Omental fat pad (tissue), 4 donors: ENCODE results near the gene HMX1. TPM values are rescaled to one million over a fixed set of nuclear protein-coding genes. Genes with fewer than 3 reads are reported as not detected.

Source experiments
- ATAC-seq: fragments of 150-250 bp; one replicate; pipeline ENCODE4 v1.9.1; 2016; ENCODE audit warnings: mild to moderate bottlenecking, moderate library complexity; ENCODE audit not compliant: low FRiP score
- DNase-seq: peaks from one replicate; pipeline ENCODE4 v3.0.0-alpha.2; 2019; ENCODE audit warnings: low spot score
- total RNA-seq, 4 donors: library from RNA; depleted of rRNA; stranded (reverse); fragments of >200 nt; gene quantifications; one replicate each; pipeline ENCODE4 v1.1.0, GENCODE V29; 2016
- TF ChIP-seq, protein P1 (sequence below), 3 donors: fragments of 450-650 bp; IDR thresholded peaks; one replicate each; pipeline ENCODE4 v1.5.1; 2016 to 2017; ENCODE audit warnings: antibody characterized with exemption in 3 of 3, mild to moderate bottlenecking in 3 of 3, moderate library complexity in 2 of 3

HMX1 gene
- total RNA-seq = not detected

GRCh38 chr4:8871417-8872401, at the start of gene HMX1:
Gene HMX1 (minus strand): TSS chr4:8871839. CDS start chr4:8871614, 225 bp downstream.
- ATAC-seq (peak; percentile 67), DNase-seq (no peak)
- TF ChIP-seq, protein P1, sequence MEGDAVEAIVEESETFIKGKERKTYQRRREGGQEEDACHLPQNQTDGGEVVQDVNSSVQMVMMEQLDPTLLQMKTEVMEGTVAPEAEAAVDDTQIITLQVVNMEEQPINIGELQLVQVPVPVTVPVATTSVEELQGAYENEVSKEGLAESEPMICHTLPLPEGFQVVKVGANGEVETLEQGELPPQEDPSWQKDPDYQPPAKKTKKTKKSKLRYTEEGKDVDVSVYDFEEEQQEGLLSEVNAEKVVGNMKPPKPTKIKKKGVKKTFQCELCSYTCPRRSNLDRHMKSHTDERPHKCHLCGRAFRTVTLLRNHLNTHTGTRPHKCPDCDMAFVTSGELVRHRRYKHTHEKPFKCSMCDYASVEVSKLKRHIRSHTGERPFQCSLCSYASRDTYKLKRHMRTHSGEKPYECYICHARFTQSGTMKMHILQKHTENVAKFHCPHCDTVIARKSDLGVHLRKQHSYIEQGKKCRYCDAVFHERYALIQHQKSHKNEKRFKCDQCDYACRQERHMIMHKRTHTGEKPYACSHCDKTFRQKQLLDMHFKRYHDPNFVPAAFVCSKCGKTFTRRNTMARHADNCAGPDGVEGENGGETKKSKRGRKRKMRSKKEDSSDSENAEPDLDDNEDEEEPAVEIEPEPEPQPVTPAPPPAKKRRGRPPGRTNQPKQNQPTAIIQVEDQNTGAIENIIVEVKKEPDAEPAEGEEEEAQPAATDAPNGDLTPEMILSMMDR (IDR thresholded peaks at IDR 0.05) = no peak

DNA sequence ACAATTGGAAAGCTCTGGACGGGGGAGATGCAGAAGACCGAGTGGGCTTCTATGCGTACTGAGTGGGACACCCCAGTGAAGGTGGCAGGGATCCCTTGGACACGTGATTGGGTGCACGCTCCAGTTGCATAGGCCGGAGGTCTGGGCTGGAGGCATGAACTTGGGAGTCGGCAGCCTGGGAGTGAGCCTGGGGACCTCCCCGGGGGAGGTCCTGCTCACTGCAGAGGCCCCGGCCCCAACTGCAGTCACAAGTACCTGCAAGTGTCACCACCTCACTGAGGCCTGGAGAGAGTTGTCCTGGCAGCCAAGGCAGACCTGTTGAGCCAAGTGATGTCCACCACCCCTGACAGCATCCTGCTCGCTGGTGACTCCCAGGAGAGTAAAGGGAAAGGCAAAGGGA, 49.3 kb upstream of the HMX1 start:
- DNase-seq (no peak), ATAC-seq (no peak)
- TF ChIP-seq, protein P1 (IDR thresholded peaks at IDR 0.05) = no peak

GRCh38 chr4:8920289-8920965, 48.8 kb upstream of the HMX1 start:
- DNase-seq (no peak), ATAC-seq (no peak)
- TF ChIP-seq, protein P1 (IDR thresholded peaks at IDR 0.05) = no peak

- ATAC-seq (no peak), DNase-seq (no peak)
- TF ChIP-seq, protein P1 (IDR thresholded peaks at IDR 0.05) = no peak
Observed at GRCh38 chr4:8919651-8920288, 48.1 kb upstream of the HMX1 start.

GRCh38 chr4:8917868-8918783, 46.5 kb upstream of the HMX1 start:
- TF ChIP-seq, protein P1 (IDR thresholded peaks at IDR 0.05) = no peak
- ATAC-seq = peak; percentile 46
- DNase-seq = peak; percentile 30

DNA sequence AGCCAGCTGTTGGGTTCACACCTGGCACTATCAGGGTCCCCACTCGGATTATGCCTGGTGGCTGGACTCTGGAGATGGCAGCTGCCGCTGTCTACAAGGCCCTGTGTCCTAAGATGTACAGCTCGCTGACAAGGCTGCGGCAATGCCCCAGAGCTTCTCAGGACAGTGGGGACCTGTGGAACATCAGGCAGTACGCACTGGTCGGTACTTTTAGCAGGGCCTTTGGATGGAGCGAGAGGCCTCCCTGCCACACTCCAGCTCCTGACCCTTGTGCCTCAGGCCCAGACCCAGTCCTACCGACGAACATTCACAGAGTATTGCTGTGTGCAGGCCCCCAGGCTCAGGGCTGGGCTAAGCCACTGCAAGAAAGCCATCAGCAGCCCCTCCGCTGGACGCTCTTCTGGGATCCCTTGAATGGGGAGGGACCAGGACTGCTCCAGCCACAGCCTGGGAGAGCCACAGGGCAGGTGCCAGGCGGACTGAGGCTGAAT, 45.7 kb upstream of the HMX1 start:
- no peak for DNase-seq
- ATAC-seq = no peak
- TF ChIP-seq, protein P1 (IDR thresholded peaks at IDR 0.05) = no peak
